NOMO-1 treated with DMSO at 0.1 percent for 48 hours (cell line): ENCODE data around the gene BLOC1S1.

Experiments used
- DNase-seq: peaks from one replicate; lab custom pipeline; 2025; ENCODE audit not compliant: unreplicated experiment; lab: John Stamatoyannopoulos, UW

BLOC1S1 gene

DNA sequence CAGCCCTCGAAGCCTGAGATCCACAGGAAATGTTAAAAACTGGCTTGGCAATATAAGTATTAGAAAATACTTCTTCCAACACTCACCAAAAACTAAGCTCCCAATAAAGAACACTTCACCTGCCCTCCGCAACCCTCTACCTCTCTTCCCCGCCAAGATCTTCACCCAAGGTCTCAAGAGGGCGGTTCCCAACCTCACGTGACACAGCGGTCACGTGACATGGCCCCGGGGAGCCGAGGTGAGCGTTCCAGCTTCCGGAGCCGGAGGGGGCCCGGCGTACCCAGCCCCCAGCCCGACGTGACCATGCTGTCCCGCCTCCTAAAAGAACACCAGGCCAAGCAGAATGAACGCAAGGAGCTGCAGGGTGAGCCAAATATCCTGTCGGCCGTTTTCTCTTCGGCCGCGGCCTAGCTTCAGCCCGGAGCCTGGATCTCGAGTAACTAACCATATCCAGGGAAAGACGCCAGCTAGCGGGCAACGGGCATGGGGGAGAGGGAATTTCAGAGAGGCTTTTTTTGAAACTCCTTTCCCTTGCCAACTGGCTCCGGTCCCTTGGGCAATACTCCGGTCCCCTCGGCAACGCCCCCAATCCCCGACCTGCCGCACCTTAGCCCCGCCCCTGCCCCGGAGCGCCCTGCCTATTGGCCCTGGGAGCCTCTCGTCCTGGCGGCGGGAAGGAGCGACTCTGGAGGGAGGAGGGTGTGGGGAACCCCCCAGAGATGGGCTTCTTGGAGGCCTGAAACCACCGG, at the start of gene BLOC1S1:
TSS of gene BLOC1S1 (plus strand) at position 214 of the 749 bp plus-strand sequence. CDS start at position 220, 6 bp downstream.
- peak; percentile 84 for DNase-seq

DNA sequence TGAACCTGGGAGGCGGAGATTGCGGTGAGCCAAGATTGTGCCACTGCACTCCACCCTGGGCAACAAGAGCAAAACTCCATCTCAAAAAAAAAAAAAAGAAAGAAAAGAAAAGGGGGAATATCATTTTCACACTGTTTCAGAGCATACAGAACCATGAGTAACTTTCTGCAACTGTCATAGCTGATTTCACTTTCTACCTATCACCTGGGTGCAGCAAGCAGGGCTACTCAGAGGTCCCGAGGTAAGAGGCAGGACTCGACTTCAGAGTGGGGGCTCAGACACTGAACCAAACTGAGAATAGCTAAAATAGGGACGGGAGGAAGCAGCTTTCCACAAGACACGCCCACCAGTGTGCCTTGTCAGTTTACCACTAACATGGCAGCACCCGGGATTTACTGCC, 49.3 kb upstream of the BLOC1S1 start:
- DNase-seq, result no peak

DNA sequence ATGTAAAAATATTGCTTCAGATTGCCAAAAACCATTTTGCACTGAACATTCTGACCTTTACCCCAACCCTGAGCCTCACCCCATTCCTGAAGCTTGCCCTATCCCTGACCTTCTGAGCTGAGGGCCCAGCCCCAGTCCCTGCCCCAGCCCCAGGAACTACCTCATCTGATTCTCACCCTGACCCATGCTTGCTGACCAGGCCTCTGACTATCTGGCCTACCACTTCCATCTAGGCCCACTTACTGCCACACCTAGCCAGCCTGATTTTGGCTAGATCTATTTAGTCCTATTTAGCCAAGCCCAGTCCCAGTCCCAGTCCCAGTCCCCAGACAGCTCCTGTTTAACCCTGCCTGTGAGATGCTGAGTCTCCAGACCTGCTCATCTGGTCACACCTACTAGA, 45.6 kb upstream of the BLOC1S1 start:
- no peak for DNase-seq

GRCh38 chr12:55671746-55672145, 44.1 kb upstream of the BLOC1S1 start:
- DNase-seq, result no peak

DNA sequence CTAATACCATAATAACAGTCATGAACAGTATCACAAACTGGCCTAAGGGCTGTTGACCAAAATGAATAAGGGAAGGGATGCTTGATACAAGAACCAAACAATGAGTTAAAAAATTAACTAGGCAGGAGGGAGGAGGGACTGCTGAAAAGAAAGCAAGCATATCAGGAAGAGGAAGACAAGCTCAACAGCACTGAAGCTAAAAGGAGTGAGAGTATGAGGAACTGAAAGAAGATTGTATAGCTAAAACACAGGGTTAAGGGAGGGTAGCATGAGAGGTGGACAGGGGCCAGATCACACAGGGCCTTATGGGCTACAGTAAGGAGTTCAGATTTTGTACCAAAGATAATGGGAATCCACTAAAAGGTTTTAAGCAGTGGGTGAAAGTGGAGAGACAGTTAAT, 42.2 kb upstream of the BLOC1S1 start:
- DNase-seq, result peak; percentile 97

GRCh38 chr12:55675666-55676065, 40.2 kb upstream of the BLOC1S1 start:
- no peak for DNase-seq

- peak; percentile 92 for DNase-seq
Measured at GRCh38 chr12:55676707-55677106, 39.1 kb upstream of the BLOC1S1 start.

GRCh38 chr12:55679691-55680090, 36.2 kb upstream of the BLOC1S1 start:
- DNase-seq, result no peak

- DNase-seq, result peak; percentile 65
Measured at GRCh38 chr12:55681142-55682077, 34.4 kb upstream of the BLOC1S1 start.

GRCh38 chr12:55682087-55682796, 33.6 kb upstream of the BLOC1S1 start:
- no peak for DNase-seq

DNA sequence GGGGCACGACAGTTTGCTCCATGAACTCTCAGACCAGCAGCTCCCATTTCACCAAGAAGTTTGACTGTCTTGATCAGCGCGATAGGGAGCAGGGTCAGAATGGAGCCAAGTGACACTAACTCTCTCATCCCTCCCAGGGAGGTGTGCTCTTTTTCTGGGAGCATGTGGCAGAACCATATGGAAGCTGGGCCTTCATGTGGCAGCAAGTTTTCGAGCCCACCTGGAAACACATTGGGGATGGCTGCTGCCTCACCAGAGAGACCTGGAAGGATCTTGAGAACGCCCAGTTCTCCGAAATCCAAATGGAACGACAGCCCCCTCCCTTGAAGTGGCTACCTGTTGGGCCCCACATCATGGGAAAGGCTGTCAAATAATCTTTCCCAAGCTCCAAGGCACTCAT, 32.2 kb upstream of the BLOC1S1 start:
- no peak for DNase-seq

GRCh38 chr12:55684761-55685370, 31.0 kb upstream of the BLOC1S1 start:
- DNase-seq, result no peak

- DNase-seq, result no peak
Measured at GRCh38 chr12:55685671-55686070, 30.2 kb upstream of the BLOC1S1 start.

DNA sequence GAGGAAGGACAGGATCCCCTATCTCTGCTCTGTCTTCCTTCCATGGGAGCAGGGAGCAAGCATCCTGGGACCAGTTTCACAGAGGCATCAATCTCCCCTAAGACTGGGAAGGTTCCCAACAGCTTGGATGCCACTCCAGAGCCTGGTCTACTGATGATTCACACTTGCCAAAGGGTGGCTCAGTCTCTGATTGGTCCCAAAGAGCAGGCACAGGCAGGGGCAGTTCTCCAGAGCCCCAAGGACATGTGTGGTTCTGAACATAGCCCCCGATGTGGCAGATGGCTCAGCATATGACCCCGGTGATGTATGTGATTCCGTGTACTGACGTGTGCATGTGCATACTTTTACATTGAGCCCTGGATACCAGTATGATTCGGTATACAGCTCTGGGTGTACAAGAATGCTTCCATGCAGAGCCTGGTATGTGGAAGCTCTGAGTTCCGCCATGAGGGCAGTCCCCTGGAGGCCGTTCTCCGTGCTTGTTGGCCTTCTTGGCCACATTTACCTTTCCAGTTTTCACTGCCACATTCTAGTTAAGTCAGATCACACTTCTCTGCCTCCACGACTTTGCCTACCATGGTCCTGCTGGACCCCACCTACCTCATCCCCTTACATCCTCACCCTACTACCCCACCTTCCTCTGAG, 29.4 kb upstream of the BLOC1S1 start:
- no peak for DNase-seq

- no peak for DNase-seq
Measured at GRCh38 chr12:55687746-55688145, 28.1 kb upstream of the BLOC1S1 start.

- no peak for DNase-seq
Measured at GRCh38 chr12:55688716-55689655, 26.9 kb upstream of the BLOC1S1 start.

GRCh38 chr12:55692631-55693322, 23.1 kb upstream of the BLOC1S1 start:
- no peak for DNase-seq

- DNase-seq, result no peak
Measured at GRCh38 chr12:55693323-55694187, 22.3 kb upstream of the BLOC1S1 start.
